IMR-90 (cell line): ENCODE measurements around the gene PMPCA. TPM values are rescaled to one million over a fixed set of nuclear protein-coding genes. Genes with fewer than 3 reads are reported as not detected.

Experiments
- ATAC-seq: fragments of 200-7000 bp; cut with Tn5 transposase; 2 replicates; pipeline ENCODE4 v1.9.1; 2020; ENCODE audit warnings: low read depth, mild to moderate bottlenecking, moderate library complexity
- BruUV-seq: library from RNA; stranded (reverse); fragments of 400-500 nt; replicated peaks from 2 replicates; lab custom pipeline; 2021; lab: Mats Ljungman, UMichigan
- CTCF ChIA-PET: fragments of 300-600 bp; formaldehyde crosslinking; extraction: SDS; loops from one replicate; lab custom pipeline; 2021; ENCODE audit warnings: antibody characterized with exemption; lab: Yijun Ruan, JAX
- POLR2A ChIA-PET: fragments of 300-600 bp; sonication (Branson Sonifier 250); formaldehyde crosslinking; loops from one replicate; lab custom pipeline; 2022; ENCODE audit warnings: antibody characterized with exemption; ENCODE audit not compliant: unreplicated experiment; lab: Charles Lee
- DNase-seq: peaks from one replicate; pipeline ENCODE4 v3.0.0; 2013
- H2AFZ ChIP-seq: replicated peaks from 2 replicates; pipeline ENCODE3; 2013; ENCODE audit warnings: low read length, mild to moderate bottlenecking; ENCODE audit not compliant: poor library complexity
- H2AK5ac ChIP-seq: 2 replicates; pipeline ENCODE4 v1.6.1; 2013; ENCODE audit warnings: low read depth, low read length, inconsistent platforms
- H2AK9ac ChIP-seq: replicated peaks from 2 replicates; pipeline ENCODE3; 2013; ENCODE audit warnings: mild to moderate bottlenecking, low read depth, low read length, moderate library complexity; ENCODE audit not compliant: poor library complexity
- H2BK120ac ChIP-seq: 2 replicates; pipeline ENCODE4 v1.6.1; 2013; ENCODE audit warnings: low read depth, low read length, inconsistent platforms
- H2BK15ac ChIP-seq: 3 replicates; pipeline ENCODE4 v1.6.1; 2013; ENCODE audit warnings: low read depth, low read length, inconsistent platforms
- H2BK20ac ChIP-seq: 2 replicates; pipeline ENCODE4 v1.6.1; 2013; ENCODE audit warnings: low read depth, mild to moderate bottlenecking, inconsistent platforms, low read length, moderate library complexity
- H2BK5ac ChIP-seq: 2 replicates; pipeline ENCODE4 v1.6.1; 2013; ENCODE audit warnings: mild to moderate bottlenecking, low read depth, low read length, inconsistent platforms; ENCODE audit not compliant: poor library complexity, severe bottlenecking
- H3K14ac ChIP-seq: replicated peaks from 2 replicates; pipeline ENCODE4 v1.6.1; 2013; ENCODE audit warnings: low read depth, low read length, inconsistent platforms
- H3K18ac ChIP-seq: 2 replicates; pipeline ENCODE4 v1.6.1; 2013; ENCODE audit warnings: low read depth, low read length, control low read depth
- H3K23ac ChIP-seq: 2 replicates; pipeline ENCODE4 v1.6.1; 2013; ENCODE audit warnings: low read depth, low read length, inconsistent platforms
- H3K27ac ChIP-seq: 2 replicates; pipeline ENCODE4 v1.5.1; 2013; ENCODE audit warnings: mild to moderate bottlenecking, control low read depth, low read length; ENCODE audit not compliant: insufficient read depth
- H3K27me3 ChIP-seq: 2 replicates; pipeline ENCODE4 v1.6.1; 2013; ENCODE audit warnings: low read length; ENCODE audit not compliant: control insufficient read depth, insufficient read depth
- H3K36me3 ChIP-seq: 2 replicates; pipeline ENCODE4 v1.6.1; 2013; ENCODE audit warnings: low read length, mixed read lengths; ENCODE audit not compliant: control insufficient read depth, insufficient read depth
- H3K4ac ChIP-seq: 2 replicates; pipeline ENCODE4 v1.6.1; 2013; ENCODE audit warnings: low read depth, low read length, inconsistent platforms
- H3K4me1 ChIP-seq: 2 replicates; pipeline ENCODE4 v1.6.1; 2013; ENCODE audit warnings: low read length, mixed read lengths; ENCODE audit not compliant: control insufficient read depth, insufficient read depth
- H3K4me2 ChIP-seq: 2 replicates; pipeline ENCODE4 v1.6.1; 2013; ENCODE audit warnings: low read depth, mild to moderate bottlenecking, control low read depth, low read length, moderate library complexity
- H3K4me3 ChIP-seq: 2 replicates; pipeline ENCODE4 v1.5.1; 2013; ENCODE audit warnings: low read depth, mild to moderate bottlenecking, control low read depth, low read length, moderate library complexity; ENCODE audit not compliant: insufficient read depth
- H3K56ac ChIP-seq: 2 replicates; pipeline ENCODE4 v1.6.1; 2013; ENCODE audit warnings: low read length, inconsistent platforms; ENCODE audit not compliant: insufficient read depth; ENCODE audit errors: extremely low read depth
- H3K79me1 ChIP-seq, 2 experiments: 2 replicates each; pipeline ENCODE4 v1.6.1; 2013; ENCODE audit warnings: low read length in 2 of 2, inconsistent platforms in 1 of 2, low read depth in 1 of 2
- H3K9ac ChIP-seq: 2 replicates; pipeline ENCODE4 v1.6.1; 2013; ENCODE audit warnings: low read depth, low read length, control low read depth
- H3K9me1 ChIP-seq: 2 replicates; pipeline ENCODE4 v1.6.1; 2013; ENCODE audit warnings: low read length, inconsistent platforms; ENCODE audit not compliant: insufficient read depth
- H3K9me3 ChIP-seq: 2 replicates; pipeline ENCODE4 v1.6.1; 2013; ENCODE audit warnings: low read length; ENCODE audit not compliant: control insufficient read depth, insufficient read depth
- H4K20me1 ChIP-seq: 2 replicates; pipeline ENCODE4 v1.6.1; 2013; ENCODE audit warnings: low read length, inconsistent platforms; ENCODE audit not compliant: insufficient read depth
- H4K5ac ChIP-seq: 2 replicates; pipeline ENCODE4 v1.6.1; 2013; ENCODE audit warnings: mild to moderate bottlenecking, low read depth, low read length, control low read depth
- H4K8ac ChIP-seq, 2 experiments: 2 replicates each; pipeline ENCODE4 v1.6.1; 2013; ENCODE audit warnings: low read depth in 2 of 2, low read length in 2 of 2, control low read depth in 1 of 2, inconsistent platforms in 1 of 2
- H4K91ac ChIP-seq: 2 replicates; pipeline ENCODE4 v1.6.1; 2013; ENCODE audit warnings: low read depth, low read length, inconsistent platforms; ENCODE audit not compliant: insufficient read depth
- BHLHE40 ChIP-seq: fragments of 150-350 bp; IDR thresholded peaks from 2 replicates; pipeline ENCODE4 v1.6.1; 2016; ENCODE audit warnings: mild to moderate bottlenecking, low read depth, low read length
- CEBPB ChIP-seq: IDR thresholded peaks from 2 replicates; pipeline ENCODE4 v1.6.1; 2012; ENCODE audit warnings: low read depth, low read length, improper control_type of control experiment
- CHD1 ChIP-seq: IDR thresholded peaks from 2 replicates; pipeline ENCODE4 v1.6.1; 2012; ENCODE audit warnings: low read depth, low read length, improper control_type of control experiment
- FOS ChIP-seq: fragments of 150-350 bp; IDR thresholded peaks from 2 replicates; pipeline ENCODE4 v1.6.1; 2016; ENCODE audit warnings: low read depth, low read length
- MAFK ChIP-seq: IDR thresholded peaks from 2 replicates; pipeline ENCODE4 v1.6.1; 2012; ENCODE audit warnings: low read depth, low read length, improper control_type of control experiment
- MAZ ChIP-seq: IDR thresholded peaks from 2 replicates; pipeline ENCODE4 v1.6.1; 2012; ENCODE audit warnings: low read depth, mild to moderate bottlenecking, low read length, improper control_type of control experiment, moderate library complexity, borderline replicate concordance
- MXI1 ChIP-seq: IDR thresholded peaks from 2 replicates; pipeline ENCODE4 v1.6.1; 2012; ENCODE audit warnings: low read depth, mild to moderate bottlenecking, low read length, moderate library complexity, borderline replicate concordance
- NFE2L2 ChIP-seq: fragments of 150-350 bp; IDR thresholded peaks from 2 replicates; pipeline ENCODE4 v1.6.1; 2016; ENCODE audit warnings: low read depth, mild to moderate bottlenecking, low read length
- POLR2A ChIP-seq: IDR thresholded peaks from 2 replicates; pipeline ENCODE4 v1.6.1; 2012; ENCODE audit warnings: mild to moderate bottlenecking, low read depth, low read length
- RAD21 ChIP-seq: IDR thresholded peaks from 2 replicates; pipeline ENCODE4 v1.6.1; 2012; ENCODE audit warnings: low read length, improper control_type of control experiment
- RCOR1 ChIP-seq: IDR thresholded peaks from 2 replicates; pipeline ENCODE4 v1.6.1; 2012; ENCODE audit warnings: mild to moderate bottlenecking, low read length, improper control_type of control experiment; ENCODE audit not compliant: insufficient replicate concordance
- RFX5 ChIP-seq: IDR thresholded peaks from 2 replicates; pipeline ENCODE4 v1.8.0; 2012; ENCODE audit warnings: low read depth, mild to moderate bottlenecking, low read length, moderate library complexity
- SMC3 ChIP-seq: fragments of 150-350 bp; IDR thresholded peaks from 2 replicates; pipeline ENCODE4 v1.6.1; 2016; ENCODE audit warnings: low read depth, mild to moderate bottlenecking, antibody characterized with exemption, low read length, moderate library complexity
- WGBS, 2 experiments: methylation state at CpG; one replicate each; pipeline versions ENCODE4 v1.1.5 to v1.1.7; 2013; ENCODE audit warnings: missing lambda C conversion rate in 2 of 2; ENCODE audit not compliant: insufficient read length in 1 of 2; ENCODE audit errors: extremely low coverage in 2 of 2; 5-methylcytosine and 5-hydroxymethylcytosine counted together
- dilution Hi-C: fragments of 300-500 bp; cut with HindIII; formaldehyde crosslinking; loops from one replicate; pipeline ENCODE4 v1.14.3; 2018; ENCODE audit warnings: low sequenced_read_pairs; ENCODE audit not compliant: unreplicated experiment
- in situ Hi-C: fragments of 300-500 bp; cut with MboI; formaldehyde crosslinking; loops from 3 replicates; pipeline ENCODE4 v1.14.3; 2019; ENCODE audit warnings: low sequenced_read_pairs, inconsistent platforms, mixed read lengths
- intact Hi-C: fragments of 100-400 bp; cut with micrococcal nuclease; formaldehyde crosslinking; loops from 2 replicates; pipeline ENCODE4 v1.10.0; 2022
- polyA plus RNA-seq, 3 experiments: library from polyadenylated mRNA; depleted of rRNA; stranded (reverse); fragments of >200 nt; gene quantifications; 2 replicates each; pipeline ENCODE4 v1.2.3, GENCODE V29; 2012; ENCODE audit warnings: low replicate concordance in 1 of 3
- total RNA-seq: library from RNA; depleted of rRNA; stranded (reverse); fragments of >200 nt; gene quantifications from 2 replicates; pipeline ENCODE4 v1.2.3, GENCODE V29; 2012
- TF ChIP-seq, protein P1 (sequence below): fragments of 150-350 bp; IDR thresholded peaks from 2 replicates; pipeline ENCODE4 v1.6.1; 2016; ENCODE audit warnings: low read depth, mild to moderate bottlenecking, low read length, moderate library complexity, borderline replicate concordance
- TF ChIP-seq, protein P2 (sequence below): fragments of 150-350 bp; IDR thresholded peaks from 2 replicates; pipeline ENCODE4 v1.6.1; 2017; ENCODE audit warnings: mild to moderate bottlenecking, antibody characterized with exemption, low read length, low read depth
- TF ChIP-seq, protein P3 (sequence below): conservative IDR thresholded peaks from 2 replicates; pipeline ENCODE4 v1.5.1; 2012; ENCODE audit warnings: mild to moderate bottlenecking, low read depth, low read length, improper control_type of control experiment

The PMPCA gene
- total and polyA plus RNA-seq, 2 of the 4 experiments (the other 2 are of a cell fraction), result 62.6 to 95.8 TPM

DNA sequence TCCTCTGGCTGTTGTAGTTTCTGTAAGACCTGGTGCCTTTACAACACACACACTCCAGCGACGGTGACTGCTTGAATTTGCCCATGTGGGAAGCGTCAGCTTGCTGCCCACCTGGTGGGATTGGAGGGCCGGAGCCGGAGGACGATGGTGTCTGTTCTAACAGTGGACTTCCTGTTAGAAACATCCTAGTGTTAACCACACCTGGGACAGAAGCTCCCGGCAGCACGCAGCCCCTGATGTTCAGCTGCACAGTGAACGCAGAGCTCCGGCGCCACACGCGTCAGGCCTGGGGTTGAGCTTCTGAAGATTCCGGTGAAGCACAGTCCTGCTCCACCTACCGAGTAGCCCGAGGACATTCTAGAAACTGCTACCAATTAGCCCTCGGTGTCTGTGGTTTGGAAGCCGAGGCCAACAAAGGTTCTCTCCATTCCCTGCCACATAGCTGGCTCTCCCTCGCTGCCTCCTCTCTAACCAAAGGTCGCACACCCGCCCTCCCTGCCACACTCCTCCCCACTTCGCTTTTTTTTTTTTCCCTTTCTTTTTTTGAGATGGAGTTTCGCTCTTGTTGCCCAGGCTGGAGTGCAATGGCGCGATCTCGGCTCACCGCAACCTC, 14.4 kb downstream of the PMPCA start:
- ATAC-seq, result no peak
- 96% methylated on average over 14 of the region's 27 CpGs; no CpG with 5 or more reads in 1 of the 2 experiments for WGBS, 2 experiments
- DNase-seq, result no peak
- POLR2A ChIA-PET, result no interaction called here
- Histone ChIP-seq H3K4me3 (no peak overlapping the region), H4K91ac (no peak overlapping the region), H3K27me3 (no peaks in the 10 kb centered on the region), H2BK20ac (no peak overlapping the region), H2AK5ac (no peak overlapping the region), H2BK120ac (no peak overlapping the region), H3K9me1 (no peaks in the 10 kb centered on the region), H3K9ac (no peak overlapping the region), H3K79me1 (no peaks in the 10 kb centered on the region; a peak in 1 of 4 replicates), H3K4me2 (no peak overlapping the region), H3K36me3 (peaks cover 59% of the 10 kb centered on the region), H2AFZ (no peak overlapping the region), H2AK9ac (no peak overlapping the region), H3K18ac (no peak overlapping the region), H3K4me1 (no peaks in the 10 kb centered on the region), H3K56ac (no peak overlapping the region), H2BK5ac (no peak overlapping the region), H2BK15ac (no peak overlapping the region), H4K5ac (no peak overlapping the region), H4K20me1 (peaks cover 6% of the 10 kb centered on the region; the same call in 1 of the 2 replicates), H3K27ac (no peak overlapping the region), H4K8ac (no peak overlapping the region), H3K14ac (no peak overlapping the region), H3K9me3 (no peaks in the 10 kb centered on the region), H3K4ac (no peak overlapping the region), H3K23ac (no peak overlapping the region)
- TF ChIP-seq MAFK (no peak), POLR2A (no peak), CEBPB (no peak), BHLHE40 (no peak), NFE2L2 (no peak), RFX5 (no peak), MAZ (no peak), FOS (no peak), RCOR1 (no peak), CHD1 (no peak), SMC3 (no peak), RAD21 (no peak), MXI1 (no peak)
- TF ChIP-seq, protein P1, sequence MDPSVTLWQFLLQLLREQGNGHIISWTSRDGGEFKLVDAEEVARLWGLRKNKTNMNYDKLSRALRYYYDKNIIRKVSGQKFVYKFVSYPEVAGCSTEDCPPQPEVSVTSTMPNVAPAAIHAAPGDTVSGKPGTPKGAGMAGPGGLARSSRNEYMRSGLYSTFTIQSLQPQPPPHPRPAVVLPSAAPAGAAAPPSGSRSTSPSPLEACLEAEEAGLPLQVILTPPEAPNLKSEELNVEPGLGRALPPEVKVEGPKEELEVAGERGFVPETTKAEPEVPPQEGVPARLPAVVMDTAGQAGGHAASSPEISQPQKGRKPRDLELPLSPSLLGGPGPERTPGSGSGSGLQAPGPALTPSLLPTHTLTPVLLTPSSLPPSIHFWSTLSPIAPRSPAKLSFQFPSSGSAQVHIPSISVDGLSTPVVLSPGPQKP, result no peak
- TF ChIP-seq, protein P2, sequence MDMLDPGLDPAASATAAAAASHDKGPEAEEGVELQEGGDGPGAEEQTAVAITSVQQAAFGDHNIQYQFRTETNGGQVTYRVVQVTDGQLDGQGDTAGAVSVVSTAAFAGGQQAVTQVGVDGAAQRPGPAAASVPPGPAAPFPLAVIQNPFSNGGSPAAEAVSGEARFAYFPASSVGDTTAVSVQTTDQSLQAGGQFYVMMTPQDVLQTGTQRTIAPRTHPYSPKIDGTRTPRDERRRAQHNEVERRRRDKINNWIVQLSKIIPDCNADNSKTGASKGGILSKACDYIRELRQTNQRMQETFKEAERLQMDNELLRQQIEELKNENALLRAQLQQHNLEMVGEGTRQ, result no peak
- TF ChIP-seq, protein P3, sequence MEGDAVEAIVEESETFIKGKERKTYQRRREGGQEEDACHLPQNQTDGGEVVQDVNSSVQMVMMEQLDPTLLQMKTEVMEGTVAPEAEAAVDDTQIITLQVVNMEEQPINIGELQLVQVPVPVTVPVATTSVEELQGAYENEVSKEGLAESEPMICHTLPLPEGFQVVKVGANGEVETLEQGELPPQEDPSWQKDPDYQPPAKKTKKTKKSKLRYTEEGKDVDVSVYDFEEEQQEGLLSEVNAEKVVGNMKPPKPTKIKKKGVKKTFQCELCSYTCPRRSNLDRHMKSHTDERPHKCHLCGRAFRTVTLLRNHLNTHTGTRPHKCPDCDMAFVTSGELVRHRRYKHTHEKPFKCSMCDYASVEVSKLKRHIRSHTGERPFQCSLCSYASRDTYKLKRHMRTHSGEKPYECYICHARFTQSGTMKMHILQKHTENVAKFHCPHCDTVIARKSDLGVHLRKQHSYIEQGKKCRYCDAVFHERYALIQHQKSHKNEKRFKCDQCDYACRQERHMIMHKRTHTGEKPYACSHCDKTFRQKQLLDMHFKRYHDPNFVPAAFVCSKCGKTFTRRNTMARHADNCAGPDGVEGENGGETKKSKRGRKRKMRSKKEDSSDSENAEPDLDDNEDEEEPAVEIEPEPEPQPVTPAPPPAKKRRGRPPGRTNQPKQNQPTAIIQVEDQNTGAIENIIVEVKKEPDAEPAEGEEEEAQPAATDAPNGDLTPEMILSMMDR, result no peak
- BruUV-seq, result no TSS peak
- in situ Hi-C loops, result no loop called here
- dilution Hi-C loops, result no loop called here
- intact Hi-C loops, result no loop called here
- CTCF ChIA-PET, result interaction anchor here (1.3 kb wide), 1 partner anchor 15 kb away, joined by 3 read pairs; no protein-coding TSS in a partner anchor
